ENCODE results near the gene XXYLT1. TPM values are rescaled to one million over a fixed set of nuclear protein-coding genes. Genes with fewer than 3 reads are reported as not detected.

XXYLT1 gene
- total RNA-seq, 1 donor from 2014 or later = 16.4 TPM

DNA sequence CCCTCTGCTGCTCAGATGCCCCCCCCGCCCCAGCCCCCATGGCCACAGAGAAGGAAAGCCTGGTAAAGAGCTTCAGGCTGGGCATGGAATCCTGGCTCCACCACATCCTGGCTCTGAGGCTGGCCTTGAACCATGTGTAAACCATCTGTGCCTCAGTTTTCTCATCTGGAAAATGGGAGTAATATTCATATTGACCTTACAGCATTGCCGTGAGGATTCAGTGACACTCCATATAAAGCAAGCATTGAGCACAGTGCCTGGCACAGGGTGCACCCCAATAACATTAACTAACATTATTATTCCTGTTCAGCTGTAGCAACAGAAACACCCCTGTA lies 150.7 kb downstream of the XXYLT1 start:
- TF ChIP-seq, protein P1, sequence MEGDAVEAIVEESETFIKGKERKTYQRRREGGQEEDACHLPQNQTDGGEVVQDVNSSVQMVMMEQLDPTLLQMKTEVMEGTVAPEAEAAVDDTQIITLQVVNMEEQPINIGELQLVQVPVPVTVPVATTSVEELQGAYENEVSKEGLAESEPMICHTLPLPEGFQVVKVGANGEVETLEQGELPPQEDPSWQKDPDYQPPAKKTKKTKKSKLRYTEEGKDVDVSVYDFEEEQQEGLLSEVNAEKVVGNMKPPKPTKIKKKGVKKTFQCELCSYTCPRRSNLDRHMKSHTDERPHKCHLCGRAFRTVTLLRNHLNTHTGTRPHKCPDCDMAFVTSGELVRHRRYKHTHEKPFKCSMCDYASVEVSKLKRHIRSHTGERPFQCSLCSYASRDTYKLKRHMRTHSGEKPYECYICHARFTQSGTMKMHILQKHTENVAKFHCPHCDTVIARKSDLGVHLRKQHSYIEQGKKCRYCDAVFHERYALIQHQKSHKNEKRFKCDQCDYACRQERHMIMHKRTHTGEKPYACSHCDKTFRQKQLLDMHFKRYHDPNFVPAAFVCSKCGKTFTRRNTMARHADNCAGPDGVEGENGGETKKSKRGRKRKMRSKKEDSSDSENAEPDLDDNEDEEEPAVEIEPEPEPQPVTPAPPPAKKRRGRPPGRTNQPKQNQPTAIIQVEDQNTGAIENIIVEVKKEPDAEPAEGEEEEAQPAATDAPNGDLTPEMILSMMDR (conservative IDR thresholded peaks at IDR 0.05; ENCODE audit: low read depth, low read length) = no peak
- no peak for DNase-seq (ENCODE audit: low read depth)
- no peak overlapping the region for H3K4me3 ChIP-seq (ENCODE audit: low read depth, low read length)

DNA sequence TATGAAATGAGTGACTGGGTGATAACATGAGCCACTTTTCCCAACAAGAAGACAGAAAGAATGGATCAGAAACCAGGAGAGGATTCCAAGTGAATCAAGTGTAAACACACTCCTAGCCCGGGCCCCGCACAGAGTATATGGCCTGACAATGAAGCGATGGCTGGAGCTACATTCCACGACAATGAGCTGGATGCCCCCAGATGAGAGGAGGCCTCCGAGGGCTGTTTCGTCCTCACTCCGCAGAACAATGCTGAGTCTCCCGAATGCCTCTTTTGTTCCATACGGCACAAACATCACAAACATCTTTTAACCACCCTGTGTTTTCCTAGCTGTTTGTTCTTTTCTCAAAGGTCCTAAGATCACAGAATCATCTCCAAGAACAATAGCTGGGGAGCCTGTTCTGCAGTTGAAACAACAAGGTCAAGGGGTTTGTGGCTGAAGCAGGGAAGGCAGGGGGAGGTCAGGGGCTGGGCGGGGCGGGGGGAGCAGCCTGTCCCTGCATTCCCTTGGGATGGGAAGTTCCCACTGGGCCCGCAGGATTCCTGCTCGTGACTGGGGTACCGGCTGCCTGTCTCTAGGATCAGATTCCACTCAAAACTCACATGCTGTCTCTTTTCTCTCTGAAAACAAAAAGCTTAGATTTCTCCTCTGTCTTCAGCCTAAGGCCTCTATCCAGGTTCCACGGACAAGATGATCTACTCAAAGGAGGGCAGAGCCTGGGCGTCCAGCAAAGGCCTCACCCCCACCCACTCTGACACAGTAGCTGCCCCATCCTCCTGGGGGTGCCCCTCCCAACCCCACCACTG lies 151.3 kb downstream of the XXYLT1 start:
- no peak overlapping the region for H3K4me3 ChIP-seq (ENCODE audit: low read depth, low read length)
- no peak for DNase-seq (ENCODE audit: low read depth)
- TF ChIP-seq, protein P1 (conservative IDR thresholded peaks at IDR 0.05; ENCODE audit: low read depth, low read length) = no peak

DNA sequence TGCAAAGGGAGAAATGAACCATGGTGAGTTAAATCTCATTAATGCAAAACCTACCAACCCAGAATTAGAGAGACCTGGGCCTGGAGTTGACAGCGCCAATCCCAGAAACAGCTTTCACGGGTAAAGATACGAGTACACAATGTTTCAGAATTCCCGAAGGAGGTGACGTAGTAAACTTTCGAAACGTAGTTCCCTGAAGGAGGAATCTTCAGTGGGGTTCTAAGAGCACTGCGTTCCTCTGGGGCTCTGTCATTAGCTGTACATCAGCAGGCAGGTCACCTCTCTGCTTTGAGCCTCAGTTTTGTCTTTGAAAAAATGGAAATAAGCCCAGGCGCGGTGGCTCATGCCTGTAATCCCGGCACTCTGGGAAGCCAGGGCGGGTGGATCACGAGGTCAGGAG lies 152.3 kb downstream of the XXYLT1 start:
- no peak for DNase-seq (ENCODE audit: low read depth)
- H3K4me3 ChIP-seq (ENCODE audit: low read depth, low read length) = no peak overlapping the region
- TF ChIP-seq, protein P1 (conservative IDR thresholded peaks at IDR 0.05; ENCODE audit: low read depth, low read length) = no peak

DNA sequence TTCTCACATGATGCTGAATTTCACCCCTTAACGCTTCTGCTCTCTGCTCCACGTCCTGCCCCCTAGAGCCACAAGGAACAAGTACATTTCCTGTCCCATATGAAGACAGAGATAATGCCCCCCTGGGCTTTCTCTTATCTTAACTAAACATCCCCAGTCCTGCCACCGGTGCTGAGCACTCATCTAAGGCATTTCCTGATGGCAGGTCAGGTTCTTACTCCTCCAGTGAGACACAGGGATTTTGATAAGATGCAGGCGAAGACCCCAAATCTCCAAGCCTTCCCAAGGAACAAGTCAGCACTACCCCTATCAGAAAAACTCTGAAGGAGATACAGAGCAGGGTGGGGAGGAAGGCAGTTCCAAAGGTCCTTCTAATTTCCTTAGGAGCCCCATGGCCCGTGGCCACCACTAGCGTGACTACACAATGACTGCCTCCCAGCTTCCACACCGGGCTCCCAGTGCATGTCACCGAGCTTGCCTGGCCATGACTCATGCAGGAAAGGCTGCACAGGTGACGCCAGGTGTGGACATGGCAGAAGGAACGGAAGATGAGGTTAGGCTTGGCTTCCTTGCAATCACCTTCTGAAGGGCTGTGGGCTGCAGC lies 152.9 kb downstream of the XXYLT1 start:
- no peak for DNase-seq (ENCODE audit: low read depth)
- TF ChIP-seq, protein P1 (conservative IDR thresholded peaks at IDR 0.05; ENCODE audit: low read depth, low read length) = peak; percentile 21
- no peak overlapping the region for H3K4me3 ChIP-seq (ENCODE audit: low read depth, low read length)

DNA sequence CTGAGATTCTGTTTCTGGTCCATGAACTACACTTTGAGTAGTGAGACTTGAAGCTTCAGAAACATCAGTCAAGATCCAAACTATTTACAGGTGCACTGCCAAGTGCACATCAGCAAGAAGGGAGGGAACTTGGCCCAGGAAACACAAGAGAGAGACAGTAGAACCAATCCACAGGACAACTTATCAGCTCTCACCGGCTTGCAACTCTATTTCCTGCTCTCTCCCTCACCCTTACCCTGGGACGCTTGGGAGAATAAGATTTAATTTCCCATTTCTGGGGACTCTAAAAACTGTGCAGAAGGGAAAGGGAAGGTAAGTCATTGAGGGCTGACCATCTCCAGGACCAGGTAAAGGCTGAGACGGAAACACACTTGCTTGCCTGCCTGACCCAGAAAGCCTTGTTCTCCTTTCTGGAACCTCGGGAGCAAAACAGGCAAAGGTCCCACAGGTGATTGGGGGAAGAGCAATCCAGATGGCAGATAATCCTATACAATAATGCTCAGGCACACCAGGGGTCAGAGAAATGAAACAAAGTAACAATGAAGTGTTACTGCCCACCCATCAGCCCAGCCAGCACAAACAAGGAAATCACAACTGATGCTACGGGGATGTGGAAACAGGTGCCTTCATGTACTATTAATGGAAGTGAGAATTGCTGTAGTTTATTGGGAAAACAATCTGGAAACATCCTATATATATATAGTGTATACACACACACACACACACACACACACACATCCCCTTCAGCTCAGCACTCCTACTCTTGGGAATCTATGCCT lies 154.4 kb downstream of the XXYLT1 start:
- DNase-seq (ENCODE audit: low read depth) = no peak

DNA sequence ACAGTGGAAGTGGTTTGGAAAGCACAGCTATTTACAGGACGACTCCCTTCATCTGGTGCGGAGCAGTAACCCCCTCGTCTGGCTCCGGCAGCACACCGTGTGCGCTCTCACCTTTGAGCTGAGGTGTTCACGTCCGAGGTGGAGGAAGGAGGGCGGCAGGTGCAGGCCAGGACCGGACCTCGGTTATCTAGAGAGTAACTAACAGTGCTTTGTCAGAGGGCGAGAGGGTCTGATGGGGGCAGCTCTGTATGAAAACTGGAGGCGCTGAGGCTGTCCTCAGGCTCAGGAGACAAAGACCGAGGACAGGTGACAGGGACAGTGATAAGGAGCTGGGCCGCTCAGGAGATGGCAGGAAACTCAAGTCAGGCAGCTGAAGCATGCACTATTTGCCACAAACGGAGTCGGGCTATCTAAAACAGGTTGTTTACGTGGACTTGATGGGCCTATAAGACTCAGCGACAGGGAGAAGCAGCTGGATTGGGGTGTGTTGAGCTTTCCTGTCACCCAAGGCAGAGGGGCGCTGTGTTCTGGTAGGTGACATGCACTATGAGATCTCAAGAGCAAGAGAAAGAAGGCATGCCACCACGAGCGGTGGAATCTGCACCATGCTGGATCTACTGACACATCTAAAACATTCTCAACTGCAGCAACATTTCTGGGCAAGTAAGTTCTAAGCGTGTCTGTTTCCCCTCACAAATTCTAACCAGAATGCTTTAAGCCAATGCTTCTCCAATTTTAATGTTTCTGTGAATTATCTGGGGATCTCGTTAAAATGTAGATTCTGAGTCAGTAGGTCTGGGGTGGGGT lies 155.2 kb downstream of the XXYLT1 start:
- TF ChIP-seq, protein P1 (conservative IDR thresholded peaks at IDR 0.05; ENCODE audit: low read depth, low read length) = no peak
- no peak for DNase-seq (ENCODE audit: low read depth)
- H3K4me3 ChIP-seq (ENCODE audit: low read depth, low read length) = no peak overlapping the region

More for the DNA sequence above, 154.4 kb downstream of the XXYLT1 start:
- no peak overlapping the region for H3K4me3 ChIP-seq (ENCODE audit: low read depth, low read length)
- TF ChIP-seq, protein P1 (conservative IDR thresholded peaks at IDR 0.05; ENCODE audit: low read depth, low read length) = no peak

All from epithelial cell of proximal tubule (primary cell).